GM19025 (cell line): Measurements from ENCODE around the gene PNKD.
"Not testable (repeated sequence)": the region's sequence is repeated elsewhere in the genome, so short reads cannot be mapped to it uniquely, and the experiment has no call there.

Source experiments
- ATAC-seq: cut with Tn5 transposase; IDR thresholded peaks from one replicate; pipeline ENCODE4 v1.9.1; 2021; ENCODE audit warnings: mild to moderate bottlenecking, low read depth, moderate library complexity; ENCODE audit not compliant: unreplicated experiment

PNKD gene

GRCh38 chr2:218314764-218315163 lies 44.4 kb downstream of the PNKD start:
- ATAC-seq, result not testable (repeated sequence)

- ATAC-seq, result no peak
Measured at GRCh38 chr2:218315397-218315796, 45.1 kb downstream of the PNKD start.

GRCh38 chr2:218317303-218317630 lies 46.9 kb downstream of the PNKD start:
- ATAC-seq, result no peak

GRCh38 chr2:218317835-218318234 lies 47.5 kb downstream of the PNKD start:
- ATAC-seq, result no peak

- ATAC-seq, result no peak
Measured at GRCh38 chr2:218318241-218318640, 47.9 kb downstream of the PNKD start.

- no peak for ATAC-seq
Measured at GRCh38 chr2:218319813-218320365, 49.6 kb downstream of the PNKD start.

- no peak for ATAC-seq
Measured at GRCh38 chr2:218320704-218321336, 50.5 kb downstream of the PNKD start.

- peak; percentile 85 for ATAC-seq
Measured at GRCh38 chr2:218322768-218323525, 52.6 kb downstream of the PNKD start.

- no peak for ATAC-seq
Measured at GRCh38 chr2:218323526-218324472, 53.5 kb downstream of the PNKD start.

GRCh38 chr2:218325566-218326160 lies 55.3 kb downstream of the PNKD start:
- ATAC-seq, result no peak

GRCh38 chr2:218326315-218326714 lies 56.0 kb downstream of the PNKD start:
- no peak for ATAC-seq

- ATAC-seq, result no peak
Measured at GRCh38 chr2:218327451-218328210, 57.3 kb downstream of the PNKD start.

- ATAC-seq, result no peak
Measured at GRCh38 chr2:218328294-218328693, 58.0 kb downstream of the PNKD start.

GRCh38 chr2:218329027-218329825 lies 58.9 kb downstream of the PNKD start:
- peak; percentile 46 for ATAC-seq

- ATAC-seq, result peak; percentile 44
Measured at GRCh38 chr2:218329826-218330593, 59.7 kb downstream of the PNKD start.

GRCh38 chr2:218331745-218332144 lies 61.4 kb downstream of the PNKD start:
- no peak for ATAC-seq

GRCh38 chr2:218332288-218332687 lies 62.0 kb downstream of the PNKD start:
- ATAC-seq, result no peak

GRCh38 chr2:218332920-218333645 lies 62.8 kb downstream of the PNKD start:
- ATAC-seq, result no peak
